ENCODE data around the gene METTL2B. TPM values are rescaled to one million over a fixed set of nuclear protein-coding genes. Genes with fewer than 3 reads are reported as not detected.
A peak's percentile ranks its signal among the peaks of the same experiment; 100 is the strongest.
"Not testable (repeated sequence)": the region's sequence is repeated elsewhere in the genome, so short reads cannot be mapped to it uniquely, and the experiment has no call there.

The METTL2B gene
- total RNA-seq, 2 donors from 2014 or later, result 16.2 to 28.9 TPM

DNA sequence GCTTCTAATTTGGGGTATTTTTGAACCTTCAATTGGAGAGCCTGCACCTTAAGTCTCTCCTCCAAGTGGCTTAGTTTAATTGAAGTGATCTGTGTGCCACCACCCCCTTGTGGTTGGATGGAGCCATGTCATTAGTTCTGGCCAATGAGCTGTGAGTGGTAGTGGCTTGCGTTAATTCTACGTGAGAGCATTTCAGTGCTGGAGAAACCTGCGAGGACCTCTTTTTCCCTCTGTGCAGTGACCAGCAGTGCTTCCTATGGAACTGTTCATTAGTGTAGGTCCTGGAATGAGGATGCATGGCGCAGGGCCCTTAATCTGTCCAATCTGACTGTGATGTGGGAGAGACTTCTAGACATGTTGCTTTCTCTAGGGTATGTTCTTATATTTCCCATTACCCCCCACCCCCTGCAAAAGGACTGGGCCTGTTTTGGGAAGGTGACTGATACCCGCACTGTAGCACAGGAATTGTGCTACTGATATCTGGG lies 17.1 kb upstream of the METTL2B start:
- H3K27me3 ChIP-seq (replicated peaks; ENCODE audit: insufficient read depth), result no peaks in the 10 kb centered on the region
- TF ChIP-seq CTCF (IDR thresholded peaks at IDR 0.05) (peak; percentile 40 to 85 (median 82)), POLR2AphosphoS5 (IDR thresholded peaks at IDR 0.05) (no peak)
- no peak overlapping the region for H3K4me3 ChIP-seq
- peak; percentile 56 for DNase-seq (ENCODE audit: low spot score)
- H3K9me3 ChIP-seq, result no peaks in the 10 kb centered on the region
- H3K4me1 ChIP-seq (replicated peaks), result peaks cover 23% of the 10 kb centered on the region
- 36% methylated on average over 5 of the region's 5 CpGs for WGBS
- H3K36me3 ChIP-seq, result no peaks in the 10 kb centered on the region
- intact Hi-C loops (cut with DNase I), result loop anchor here (10.0 kb wide), 1 partner anchor 55 kb away; the partner anchor contains the start of gene IMPDH1
- no peak overlapping the region for H3K27ac ChIP-seq

DNA sequence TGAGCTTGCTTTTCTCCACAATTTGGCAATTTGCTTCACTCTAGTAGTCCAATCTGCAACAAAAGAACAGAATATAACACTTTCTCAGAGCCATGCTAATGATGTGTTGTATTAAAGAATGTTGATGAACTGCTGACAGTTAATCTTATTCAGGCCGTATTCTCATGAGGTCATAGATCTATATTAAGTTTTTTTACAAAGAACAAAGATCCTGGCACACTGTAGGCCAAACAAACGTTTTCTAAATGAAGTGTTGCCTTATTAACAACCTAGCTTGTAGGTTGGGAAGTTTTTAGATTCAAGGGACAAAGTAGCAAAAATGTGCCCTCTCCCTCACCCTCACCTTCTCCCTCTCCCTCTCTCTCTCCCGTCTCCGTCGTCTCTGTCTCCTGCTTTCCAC lies 14.1 kb upstream of the METTL2B start:
- 80% methylated on average over 5 of the region's 5 CpGs for WGBS
- Histone ChIP-seq H3K4me1 (replicated peaks) (peaks cover 10% of the 10 kb centered on the region), H3K9me3 (no peaks in the 10 kb centered on the region), H3K36me3 (no peaks in the 10 kb centered on the region), H3K27me3 (replicated peaks; ENCODE audit: insufficient read depth) (no peaks in the 10 kb centered on the region), H3K27ac (no peak overlapping the region), H3K4me3 (no peak overlapping the region)
- no peak for TF ChIP-seq POLR2AphosphoS5 (IDR thresholded peaks at IDR 0.05)
- no peak for TF ChIP-seq POLR2A (IDR thresholded peaks at IDR 0.05)
- TF ChIP-seq CTCF (IDR thresholded peaks at IDR 0.05), result no peak
- intact Hi-C loops (cut with DNase I), result no loop called here
- DNase-seq (ENCODE audit: low spot score), result no peak

- H3K4me3 ChIP-seq; H3K27me3 ChIP-seq (replicated peaks; ENCODE audit: insufficient read depth); DNase-seq (ENCODE audit: low spot score); H3K9me3 ChIP-seq; H3K27ac ChIP-seq; intact Hi-C loops (cut with DNase I); H3K36me3 ChIP-seq; H3K4me1 ChIP-seq (replicated peaks): not testable (repeated sequence)
- WGBS, result 94% methylated on average over 22 of the region's 30 CpGs
Observed at GRCh38 chr7:128463345-128463744, 13.2 kb upstream of the METTL2B start.

- H3K4me3 ChIP-seq; H3K4me1 ChIP-seq (replicated peaks); H3K9me3 ChIP-seq; H3K27ac ChIP-seq; intact Hi-C loops (cut with DNase I); DNase-seq (ENCODE audit: low spot score); H3K36me3 ChIP-seq; H3K27me3 ChIP-seq (replicated peaks; ENCODE audit: insufficient read depth): not testable (repeated sequence)
- 67% methylated on average over 8 of the region's 8 CpGs for WGBS
Observed at GRCh38 chr7:128463933-128464332, 12.6 kb upstream of the METTL2B start.

DNA sequence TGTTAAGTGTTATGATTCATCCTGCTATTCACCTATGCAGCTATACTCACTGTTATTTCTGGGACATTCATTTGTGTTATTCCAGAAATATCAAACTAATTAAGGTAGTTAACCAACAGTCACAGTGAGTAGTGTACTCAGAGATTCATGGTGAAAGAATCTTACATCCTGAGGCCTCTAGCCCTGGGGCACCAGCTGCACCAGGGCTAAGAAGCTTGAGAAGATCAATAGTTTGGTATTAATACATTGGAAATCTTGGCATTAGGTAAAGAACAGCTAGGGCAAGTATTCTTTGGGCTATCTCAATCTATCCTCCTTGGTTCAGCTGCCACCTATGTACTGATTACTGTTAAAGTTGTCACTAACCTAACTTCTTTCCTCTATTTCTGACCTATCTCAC lies 9.7 kb upstream of the METTL2B start:
- H3K9me3 ChIP-seq; H3K27me3 ChIP-seq (replicated peaks; ENCODE audit: insufficient read depth); intact Hi-C loops (cut with DNase I); H3K4me1 ChIP-seq (replicated peaks); DNase-seq (ENCODE audit: low spot score); H3K27ac ChIP-seq; H3K36me3 ChIP-seq; H3K4me3 ChIP-seq: not testable (repeated sequence)

GRCh38 chr7:128477336-128477690 lies 765 bp downstream of the METTL2B start:
- intact Hi-C loops (cut with DNase I), result loop anchor here (5.0 kb wide), 1 partner anchor 405 kb away; no protein-coding TSS in a partner anchor
- peak overlapping the region; percentile 67 to 75 for H3K4me3 ChIP-seq
- H3K36me3 ChIP-seq; H3K27me3 ChIP-seq (replicated peaks; ENCODE audit: insufficient read depth); H3K4me1 ChIP-seq (replicated peaks); DNase-seq (ENCODE audit: low spot score); H3K9me3 ChIP-seq: not testable (repeated sequence)
- WGBS, result under 1% methylated on average over 4 of the region's 4 CpGs
- H3K27ac ChIP-seq, result peak overlapping the region; percentile 75 to 84

DNA sequence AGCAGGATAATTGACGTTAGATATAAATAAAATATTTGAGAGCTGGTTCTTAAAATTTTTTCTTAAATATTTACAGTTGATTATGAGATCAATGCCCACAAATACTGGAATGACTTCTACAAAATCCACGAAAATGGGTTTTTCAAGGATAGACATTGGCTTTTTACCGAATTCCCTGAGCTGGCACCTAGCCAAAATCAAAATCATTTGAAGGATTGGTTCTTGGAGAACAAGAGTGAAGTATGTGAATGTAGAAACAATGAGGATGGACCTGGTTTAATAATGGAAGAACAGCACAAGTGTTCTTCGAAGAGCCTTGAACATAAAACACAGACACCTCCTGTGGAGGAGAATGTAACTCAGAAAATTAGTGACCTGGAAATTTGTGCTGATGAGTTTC lies 2.5 kb downstream of the METTL2B start:
- H3K27ac ChIP-seq; H3K4me1 ChIP-seq (replicated peaks); H3K9me3 ChIP-seq; DNase-seq (ENCODE audit: low spot score); H3K27me3 ChIP-seq (replicated peaks; ENCODE audit: insufficient read depth); H3K4me3 ChIP-seq; H3K36me3 ChIP-seq: not testable (repeated sequence)
- intact Hi-C loops (cut with DNase I), result loop anchor here (5.0 kb wide), 1 partner anchor 403 kb away; no protein-coding TSS in a partner anchor
- WGBS, result 88% methylated on average over 4 of the region's 4 CpGs

DNA sequence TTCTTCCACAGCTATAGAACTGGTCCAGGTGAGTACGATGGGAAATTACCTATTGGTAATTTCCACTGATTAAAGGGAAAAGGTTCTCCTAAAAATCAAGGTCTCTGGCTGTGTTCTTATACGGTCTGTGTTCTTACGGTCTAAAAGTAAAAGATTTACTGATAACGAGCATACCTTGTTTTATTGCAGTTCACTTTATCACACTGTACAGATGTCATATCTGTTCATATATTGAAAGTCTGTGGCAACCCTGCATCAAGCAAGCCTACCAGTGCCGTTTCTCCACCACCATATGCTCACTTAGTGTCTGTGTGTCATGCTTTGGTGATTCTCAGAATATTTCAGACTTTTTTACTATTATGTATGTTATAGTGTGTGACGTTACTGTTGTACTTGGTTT lies 11.6 kb downstream of the METTL2B start:
- H3K4me1 ChIP-seq (replicated peaks); H3K4me3 ChIP-seq; DNase-seq (ENCODE audit: low spot score); H3K27me3 ChIP-seq (replicated peaks; ENCODE audit: insufficient read depth); intact Hi-C loops (cut with DNase I); H3K9me3 ChIP-seq; H3K27ac ChIP-seq; H3K36me3 ChIP-seq: not testable (repeated sequence)
- 78% methylated on average over 6 of the region's 6 CpGs for WGBS

Measured in prostate gland (tissue), 2 donors.